Measurements from ENCODE around the gene ALOX5. TPM values are rescaled to one million over a fixed set of nuclear protein-coding genes. Genes with fewer than 3 reads are reported as not detected.
A peak's percentile ranks its signal among the peaks of the same experiment; 100 is the strongest.
"Not testable (repeated sequence)": the region's sequence is repeated elsewhere in the genome, so short reads cannot be mapped to it uniquely, and the experiment has no call there.

The ALOX5 gene
- total and polyA plus RNA-seq, 11 donors = 1.3 to 36.1 (median 5.8) TPM

DNA sequence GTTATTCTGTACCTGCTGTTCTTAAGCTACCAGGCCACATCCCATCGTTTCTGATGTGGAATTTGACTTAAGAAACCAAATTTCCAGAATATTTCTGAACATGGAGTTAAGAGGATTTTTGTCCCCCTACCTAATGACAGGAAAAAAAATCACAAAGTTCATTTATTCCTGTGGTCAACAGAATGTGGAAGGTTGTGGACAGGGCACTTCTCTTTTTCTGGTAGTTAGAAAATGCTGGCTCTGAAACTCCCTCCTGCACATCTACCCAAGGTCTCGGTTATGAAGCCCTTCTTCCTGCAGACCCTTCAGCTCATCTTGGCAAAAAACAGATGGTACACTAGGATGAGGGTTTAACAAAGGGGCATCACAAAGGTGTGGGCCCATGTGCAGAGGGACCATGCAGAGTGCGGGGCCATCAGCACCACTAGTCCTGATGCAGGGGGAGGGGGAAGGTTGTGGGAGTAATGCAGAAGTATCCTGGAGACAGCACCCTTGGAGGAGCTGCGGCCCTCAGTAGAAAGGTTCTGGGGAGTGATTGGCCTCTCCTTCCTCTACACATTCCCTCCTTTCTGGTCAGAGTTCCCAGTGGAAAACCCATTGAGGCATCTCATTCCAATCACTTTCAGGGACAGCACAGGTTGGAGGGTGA is 9.8 kb downstream of the ALOX5 start:
- 83 to 91% (median 89%) methylated on average over 4 of the region's 4 CpGs for WGBS, 4 donors
- no peak for DNase-seq
- H3K4me3 ChIP-seq = no peak overlapping the region
- intact Hi-C loops (cut with DNase I) = no loop called here
- H3K4me1 ChIP-seq = peaks cover 0 to 50% (median 0%) of the 10 kb centered on the region in 12 donors
- H3K27me3 ChIP-seq = peaks cover 0 to 18% (median 4%) of the 10 kb centered on the region in 9 donors
- ATAC-seq = no peak
- peak overlapping the region in 1 of 12 donors; percentile 70 for H3K27ac ChIP-seq
- no peaks in the 10 kb centered on the region for H3K9me3 ChIP-seq
- H3K36me3 ChIP-seq = peaks cover 0 to 36% (median 0%) of the 10 kb centered on the region in 9 donors
- no peak for TF ChIP-seq POLR2A (IDR thresholded peaks at IDR 0.05)
- TF ChIP-seq, protein P1, sequence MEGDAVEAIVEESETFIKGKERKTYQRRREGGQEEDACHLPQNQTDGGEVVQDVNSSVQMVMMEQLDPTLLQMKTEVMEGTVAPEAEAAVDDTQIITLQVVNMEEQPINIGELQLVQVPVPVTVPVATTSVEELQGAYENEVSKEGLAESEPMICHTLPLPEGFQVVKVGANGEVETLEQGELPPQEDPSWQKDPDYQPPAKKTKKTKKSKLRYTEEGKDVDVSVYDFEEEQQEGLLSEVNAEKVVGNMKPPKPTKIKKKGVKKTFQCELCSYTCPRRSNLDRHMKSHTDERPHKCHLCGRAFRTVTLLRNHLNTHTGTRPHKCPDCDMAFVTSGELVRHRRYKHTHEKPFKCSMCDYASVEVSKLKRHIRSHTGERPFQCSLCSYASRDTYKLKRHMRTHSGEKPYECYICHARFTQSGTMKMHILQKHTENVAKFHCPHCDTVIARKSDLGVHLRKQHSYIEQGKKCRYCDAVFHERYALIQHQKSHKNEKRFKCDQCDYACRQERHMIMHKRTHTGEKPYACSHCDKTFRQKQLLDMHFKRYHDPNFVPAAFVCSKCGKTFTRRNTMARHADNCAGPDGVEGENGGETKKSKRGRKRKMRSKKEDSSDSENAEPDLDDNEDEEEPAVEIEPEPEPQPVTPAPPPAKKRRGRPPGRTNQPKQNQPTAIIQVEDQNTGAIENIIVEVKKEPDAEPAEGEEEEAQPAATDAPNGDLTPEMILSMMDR (IDR thresholded peaks at IDR 0.05) = no peak

DNA sequence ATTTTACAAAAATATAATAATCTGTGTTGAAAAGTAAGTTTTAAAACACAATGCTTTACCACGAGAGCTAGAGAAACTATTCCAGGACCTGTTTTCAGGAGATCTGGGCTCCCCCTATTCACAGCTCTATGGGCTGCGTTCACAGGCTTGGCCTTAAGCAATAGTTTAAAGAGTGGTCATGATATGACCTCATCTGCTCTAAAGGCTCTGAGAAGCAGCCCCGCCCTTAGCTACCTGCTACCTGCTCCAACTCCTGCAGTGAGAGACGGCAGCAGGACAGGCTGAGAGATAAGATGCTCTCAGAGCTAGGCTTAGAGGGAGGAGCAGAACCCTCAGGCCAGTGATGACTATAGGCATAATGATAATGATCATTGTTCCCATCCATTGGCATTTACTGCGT is 12.6 kb downstream of the ALOX5 start:
- Histone ChIP-seq H3K4me1 (peaks cover 0 to 23% (median 0%) of the 10 kb centered on the region in 12 donors), H3K27me3 (peaks cover 0 to 3% (median 0%) of the 10 kb centered on the region in 9 donors), H3K27ac (no peak overlapping the region), H3K9me3 (no peaks in the 10 kb centered on the region), H3K36me3 (peaks cover 0 to 36% (median 0%) of the 10 kb centered on the region in 9 donors), H3K4me3 (no peak overlapping the region)
- DNase-seq = no peak
- intact Hi-C loops (cut with DNase I) = no loop called here
- WGBS, 4 donors = 78 to 81% (median 80%) methylated on average over 5 of the region's 5 CpGs
- no peak for TF ChIP-seq POLR2A (IDR thresholded peaks at IDR 0.05)
- TF ChIP-seq, protein P1 (IDR thresholded peaks at IDR 0.05) = no peak
- ATAC-seq = no peak

DNA sequence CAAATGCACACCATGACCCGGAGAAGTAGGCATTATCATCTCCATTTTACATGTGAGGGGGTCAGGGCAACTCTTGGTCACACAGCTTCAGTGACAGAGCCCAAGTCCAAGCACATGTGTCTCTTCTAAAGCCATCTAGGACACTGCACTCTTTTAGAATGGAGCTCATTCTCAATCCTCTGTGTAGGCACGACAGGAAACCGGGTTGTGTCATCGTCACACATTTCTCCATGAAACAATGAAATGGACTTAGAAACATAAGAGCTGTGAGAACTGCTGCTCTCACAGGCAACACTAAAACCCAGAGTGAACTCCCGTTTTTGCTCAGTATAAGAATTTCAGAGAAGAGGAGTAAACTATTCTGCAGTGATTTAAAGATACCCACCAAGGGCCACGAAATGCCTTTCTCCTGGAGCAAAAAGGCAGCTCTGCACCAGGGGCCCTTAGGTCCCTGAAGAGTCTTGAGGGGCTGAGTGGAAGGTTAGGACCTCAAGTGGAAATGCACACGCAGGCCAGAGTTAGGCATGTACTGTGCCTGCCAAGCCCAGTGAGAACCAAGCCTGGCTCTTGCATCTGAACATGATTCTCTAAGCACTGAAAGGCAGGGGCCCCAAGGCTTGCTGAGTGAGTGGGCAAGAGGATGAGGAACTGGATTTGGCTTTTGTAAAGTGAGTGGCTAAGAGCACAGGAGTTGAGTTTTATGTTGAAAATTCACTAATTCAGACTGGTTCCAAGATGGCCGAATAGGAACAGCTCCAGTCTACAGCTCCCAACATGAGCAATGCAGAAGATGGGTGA is 13.3 kb downstream of the ALOX5 start:
- no peak overlapping the region for H3K4me3 ChIP-seq
- no peaks in the 10 kb centered on the region for H3K9me3 ChIP-seq
- TF ChIP-seq, protein P1 (IDR thresholded peaks at IDR 0.05) = no peak
- no peak for TF ChIP-seq POLR2A (IDR thresholded peaks at IDR 0.05)
- H3K4me1 ChIP-seq = peaks cover 0 to 23% (median 0%) of the 10 kb centered on the region in 12 donors
- H3K27me3 ChIP-seq = peaks cover 0 to 2% (median 0%) of the 10 kb centered on the region in 9 donors
- WGBS, 4 donors = 81 to 90% (median 87%) methylated on average over 8 of the region's 8 CpGs
- H3K27ac ChIP-seq = no peak overlapping the region
- intact Hi-C loops (cut with DNase I) = no loop called here
- ATAC-seq (no peak), DNase-seq (no peak)
- H3K36me3 ChIP-seq = peaks cover 0 to 36% (median 0%) of the 10 kb centered on the region in 9 donors

DNA sequence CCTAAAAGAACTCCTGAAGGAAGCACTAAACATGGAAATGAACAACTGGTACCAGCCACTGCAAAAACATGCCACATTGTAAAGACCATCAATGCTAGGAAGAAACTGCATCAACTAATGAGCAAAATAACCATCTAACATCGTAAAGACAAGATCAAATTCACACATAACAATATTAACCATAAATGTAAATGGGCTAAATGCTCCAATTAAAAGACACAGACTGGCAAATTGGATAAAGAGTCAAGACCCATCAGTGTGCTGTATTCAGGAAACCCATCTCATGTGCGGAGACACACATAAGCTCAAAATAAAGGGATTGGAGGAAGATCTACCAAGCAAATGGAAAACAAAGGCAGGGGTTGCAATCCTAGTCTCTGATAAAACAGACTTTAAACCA is 15.7 kb downstream of the ALOX5 start:
- H3K4me3 ChIP-seq = not testable (repeated sequence)

DNA sequence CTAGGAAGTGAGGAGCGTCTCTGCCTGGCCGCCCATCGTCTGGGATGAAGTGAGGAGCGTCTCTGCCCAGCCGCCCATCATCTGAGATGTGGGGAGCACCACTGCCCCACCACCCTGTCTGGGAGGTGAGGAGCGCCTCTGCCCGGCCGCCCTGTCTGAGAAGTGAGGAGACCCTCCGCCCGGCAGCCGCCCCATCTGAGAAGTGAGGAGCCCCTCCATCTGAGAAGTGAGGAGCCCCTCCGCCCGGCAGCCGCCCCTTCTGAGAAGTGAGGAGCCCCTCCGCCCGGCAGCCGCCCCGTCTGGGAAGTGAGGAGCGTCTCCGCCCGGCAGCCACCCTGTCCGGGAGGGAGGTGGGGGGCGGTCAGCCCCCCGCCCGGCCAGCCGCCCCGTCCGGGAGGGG is 17.6 kb downstream of the ALOX5 start:
- 90 to 94% (median 91%) methylated on average over 6 to 28 of the region's 28 CpGs for WGBS, 4 donors

More for the DNA sequence above, 15.7 kb downstream of the ALOX5 start:
- WGBS, 4 donors = 82 to 88% (median 85%) methylated on average over 2 of the region's 2 CpGs
- H3K27me3 ChIP-seq; H3K9me3 ChIP-seq; ATAC-seq; intact Hi-C loops (cut with DNase I); H3K27ac ChIP-seq; H3K4me1 ChIP-seq; DNase-seq: not testable (repeated sequence)
- peaks cover 0 to 26% (median 0%) of the 10 kb centered on the region in 9 donors for H3K36me3 ChIP-seq

More for the DNA sequence above, 17.6 kb downstream of the ALOX5 start:
- DNase-seq; H3K4me3 ChIP-seq; H3K4me1 ChIP-seq; H3K9me3 ChIP-seq; ATAC-seq; H3K27ac ChIP-seq; H3K27me3 ChIP-seq; intact Hi-C loops (cut with DNase I): not testable (repeated sequence)
- H3K36me3 ChIP-seq = peaks cover 0 to 18% (median 0%) of the 10 kb centered on the region in 9 donors

All from heart left ventricle (tissue), 16 donors.